GM15510 (cell line): ENCODE results near the gene IFT43.

Experiments used
- POLR2A ChIP-seq: IDR thresholded peaks from 3 replicates; pipeline ENCODE4 v1.6.1; 2011; ENCODE audit warnings: borderline replicate concordance; ENCODE audit not compliant: insufficient read length; ENCODE audit errors: extremely low read depth

IFT43 gene

GRCh38 chr14:76023757-76024156 lies 38.2 kb downstream of the IFT43 start:
- no peak for TF ChIP-seq POLR2A

DNA sequence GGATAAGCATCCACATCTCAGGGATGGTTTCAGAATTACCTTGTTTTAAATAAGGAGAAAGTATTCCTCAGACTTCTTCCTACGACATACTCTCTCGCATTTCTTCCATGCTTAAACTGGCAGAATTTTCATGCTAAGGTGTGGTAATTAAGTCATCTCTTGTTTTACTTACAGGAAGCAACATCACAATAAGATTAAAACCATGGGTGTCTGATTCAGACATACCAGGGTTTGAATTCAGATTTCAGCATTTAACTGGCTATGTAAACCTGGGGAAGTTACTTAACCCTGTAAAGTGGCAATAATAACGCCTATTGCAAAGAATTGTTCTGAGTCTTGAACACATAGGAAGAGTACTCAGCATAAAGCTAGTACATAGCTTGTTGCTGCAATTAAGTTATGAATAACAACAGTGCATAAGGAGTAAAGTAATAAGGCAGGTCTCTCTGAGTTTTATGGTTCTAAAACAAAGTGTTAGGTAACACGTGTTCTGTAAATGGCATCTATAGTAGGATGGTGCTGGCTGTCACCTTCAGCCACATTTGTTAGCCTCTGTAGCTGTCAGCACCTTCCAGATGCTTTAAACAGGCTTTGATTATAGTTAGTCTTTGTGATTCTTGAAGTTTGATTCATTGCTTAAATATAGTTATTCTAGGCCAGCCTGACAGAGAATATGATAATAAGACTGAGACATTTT lies 38.8 kb downstream of the IFT43 start:
- TF ChIP-seq POLR2A: no peak

DNA sequence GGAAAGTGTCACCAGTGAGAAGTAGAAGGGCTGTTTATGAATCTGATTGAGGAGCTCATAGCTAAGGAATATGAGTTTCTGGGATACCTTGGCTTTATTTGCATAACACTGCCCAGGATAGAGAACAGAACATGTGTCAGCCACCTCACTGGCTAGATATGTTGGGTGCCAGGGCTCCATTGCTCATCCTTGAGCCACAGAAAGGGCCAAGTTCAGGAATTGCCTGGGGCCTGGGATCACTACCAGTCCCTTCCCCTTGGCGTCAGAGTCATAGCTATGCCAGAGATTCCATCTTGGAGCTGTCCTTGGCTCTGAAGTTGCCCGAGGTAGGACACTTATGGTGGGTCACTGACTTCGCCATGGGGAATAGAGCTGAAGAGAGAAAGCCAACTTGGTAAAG lies 49.0 kb downstream of the IFT43 start:
- TF ChIP-seq POLR2A: no peak

- TF ChIP-seq POLR2A: no peak
Measured at GRCh38 chr14:76040704-76041103, 55.1 kb downstream of the IFT43 start.

DNA sequence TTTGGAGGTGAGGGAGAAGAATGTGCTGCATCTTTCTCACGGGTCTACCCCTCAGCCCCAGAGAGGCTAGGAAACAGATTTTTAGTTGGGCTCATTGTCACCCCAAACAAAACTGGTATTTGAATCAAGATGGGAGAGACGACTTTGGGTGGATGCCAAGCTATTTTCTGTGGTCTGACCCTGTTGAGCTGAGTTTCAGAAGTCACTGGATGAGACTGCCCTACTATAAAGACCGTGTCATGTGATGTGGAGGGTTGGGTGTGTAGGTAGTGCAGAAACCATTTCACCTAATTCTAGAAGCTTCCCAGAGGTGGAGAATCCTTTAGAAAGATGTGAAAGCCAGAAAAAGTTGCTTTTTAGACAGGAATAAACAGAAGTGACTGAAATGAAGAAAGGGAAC lies 60.2 kb downstream of the IFT43 start:
- no peak for TF ChIP-seq POLR2A

- no peak for TF ChIP-seq POLR2A
Measured at GRCh38 chr14:76050250-76050649, 64.7 kb downstream of the IFT43 start.

- no peak for TF ChIP-seq POLR2A
Measured at GRCh38 chr14:76050797-76051392, 65.3 kb downstream of the IFT43 start.

GRCh38 chr14:76051717-76052465 lies 66.3 kb downstream of the IFT43 start:
- no peak for TF ChIP-seq POLR2A

- no peak for TF ChIP-seq POLR2A
Measured at GRCh38 chr14:76053572-76054355, 68.2 kb downstream of the IFT43 start.

DNA sequence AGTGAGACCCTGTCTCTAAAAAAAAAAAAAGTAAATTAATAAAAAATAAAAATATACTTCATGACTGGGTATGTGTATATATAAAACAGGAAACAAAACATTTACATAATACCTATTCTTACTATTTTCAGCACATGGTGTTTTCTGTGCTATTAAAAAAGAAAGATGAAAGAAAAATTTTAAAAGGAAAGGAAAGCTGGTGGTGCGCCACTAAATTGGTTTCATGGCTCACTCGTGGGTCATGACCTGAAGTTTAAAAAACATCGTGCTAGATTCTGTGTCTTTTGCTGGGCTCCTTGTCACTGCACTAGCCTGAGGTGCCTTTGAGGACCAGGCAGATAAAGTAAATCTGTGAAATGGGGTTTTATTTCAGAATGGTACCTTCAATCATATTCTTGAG lies 69.8 kb downstream of the IFT43 start:
- no peak for TF ChIP-seq POLR2A

- TF ChIP-seq POLR2A: no peak
Measured at GRCh38 chr14:76056128-76056527, 70.6 kb downstream of the IFT43 start.

GRCh38 chr14:76057914-76058313 lies 72.4 kb downstream of the IFT43 start:
- TF ChIP-seq POLR2A: no peak

GRCh38 chr14:76063327-76063726 lies 77.8 kb downstream of the IFT43 start:
- no peak for TF ChIP-seq POLR2A

DNA sequence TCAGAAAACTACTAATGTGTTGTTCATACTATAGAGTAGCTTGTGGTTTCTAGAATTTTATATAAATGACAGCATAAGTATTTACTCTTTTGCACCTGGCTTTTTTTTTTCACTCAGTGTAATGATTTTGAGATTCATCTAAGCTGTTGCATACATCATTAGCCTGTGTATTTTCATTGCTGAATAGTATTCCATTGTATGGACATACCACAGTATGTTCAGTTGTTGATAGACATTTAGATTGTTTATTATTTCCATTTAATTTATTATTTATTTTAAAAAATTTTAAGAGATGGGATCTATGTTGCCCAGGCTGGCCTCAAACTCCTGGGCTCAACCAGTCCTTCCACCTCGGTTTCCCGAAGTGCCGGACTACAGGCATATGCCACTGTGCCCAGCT lies 80.0 kb downstream of the IFT43 start:
- no peak for TF ChIP-seq POLR2A

GRCh38 chr14:76067536-76067935 lies 82.0 kb downstream of the IFT43 start:
- no peak for TF ChIP-seq POLR2A
